Thyroid gland (tissue), 4 donors: ENCODE measurements around the gene AFAP1L2. TPM values are rescaled to one million over a fixed set of nuclear protein-coding genes. Genes with fewer than 3 reads are reported as not detected.
"Not testable (repeated sequence)": the region's sequence is repeated elsewhere in the genome, so short reads cannot be mapped to it uniquely, and the experiment has no call there.

Experiments used
- DNase-seq, 2 donors: peaks; one replicate each; pipeline ENCODE4 v3.0.0-alpha.2; 2019
- H3K27ac ChIP-seq, 3 donors: fragments of 200-600 bp; sonication (generic); 1 replicate in 2 of 3; 2 replicates in 1 of 3; pipeline ENCODE4 v1.5.1; 2016 to 2019; ENCODE audit warnings: mild to moderate bottlenecking in 1 of 3, moderate library complexity in 1 of 3
- H3K27me3 ChIP-seq: fragments of 200-600 bp; sonication (generic); one replicate; pipeline ENCODE4 v1.5.1; 2019
- H3K36me3 ChIP-seq, 2 donors: fragments of 200-600 bp; sonication (generic); one replicate each; pipeline ENCODE4 v1.5.1; 2016 to 2019
- H3K4me1 ChIP-seq, 2 donors: fragments of 200-600 bp; sonication (generic); one replicate each; pipeline ENCODE4 v1.5.1; 2017 to 2019
- H3K4me3 ChIP-seq, 3 donors: fragments of 200-600 bp; sonication (generic); replicated peaks in 1 of 3; 1 replicate in 2 of 3; 2 replicates in 1 of 3; pipeline ENCODE4 v1.5.1; 2016; ENCODE audit warnings: mild to moderate bottlenecking in 1 of 3
- H3K9me3 ChIP-seq: fragments of 200-600 bp; sonication (generic); one replicate; pipeline ENCODE4 v1.5.1; 2017
- CTCF ChIP-seq, 6 experiments: fragments of 200-600 bp in 3 of 6; fragments of 450-650 bp in 3 of 6; sonication (generic) in 3 of 6; IDR thresholded peaks; one replicate each; pipeline ENCODE4 v1.5.1; 2016 to 2019; ENCODE audit warnings: antibody characterized with exemption in 6 of 6, mild to moderate bottlenecking in 2 of 6, inconsistent platforms in 1 of 6, moderate library complexity in 1 of 6
- POLR2A ChIP-seq, 2 donors: fragments of 450-650 bp; IDR thresholded peaks; one replicate each; pipeline ENCODE4 v1.6.1; 2017; ENCODE audit warnings: antibody characterized with exemption in 2 of 2, mild to moderate bottlenecking in 2 of 2, moderate library complexity in 1 of 2
- WGBS, 2 donors: methylation state at CpG; one replicate each; pipeline ENCODE4 v1.1.5; 2017; 5-methylcytosine and 5-hydroxymethylcytosine counted together
- intact Hi-C: fragments of 100-400 bp; cut with DNase I; formaldehyde crosslinking; loops from one replicate; pipeline ENCODE4 v1.15.1; 2023
- total RNA-seq, 4 donors: library from RNA; depleted of rRNA; stranded (reverse); fragments of >200 nt; gene quantifications; one replicate each; pipeline ENCODE4 v1.2.3, GENCODE V29; 2016

The AFAP1L2 gene
- total RNA-seq, 4 donors from 2014 or later: 135 to 356 (median 299) TPM

- Histone ChIP-seq H3K27me3 (no peaks in the 10 kb centered on the region), H3K4me1 (peaks cover 33 to 48% of the 10 kb centered on the region in 2 donors), H3K4me3 (no peak overlapping the region), H3K36me3 (peaks cover 15 to 18% of the 10 kb centered on the region in 2 donors), H3K27ac (peak overlapping the region; percentile 55 to 65 (median 57)), H3K9me3 (no peaks in the 10 kb centered on the region)
- 44 to 76% methylated on average over 5 to 6 of the region's 6 CpGs for WGBS, 2 donors
- DNase-seq: peak; percentile 35 to 56
- TF ChIP-seq CTCF (IDR thresholded peaks at IDR 0.05): no peak
- intact Hi-C loops: no loop called here
These were observed 70.0 kb downstream of the AFAP1L2 start for GRCh38 chr10:114334301-114334700.

- Histone ChIP-seq H3K27ac (peak overlapping the region; percentile 55 to 68 (median 65)), H3K36me3 (peaks cover 13 to 18% of the 10 kb centered on the region in 2 donors), H3K4me1 (peaks cover 41 to 57% of the 10 kb centered on the region in 2 donors)
- H3K9me3 ChIP-seq, H3K4me3 ChIP-seq, H3K27me3 ChIP-seq, intact Hi-C loops: not testable (repeated sequence)
- WGBS, 2 donors: 32 to 44% methylated on average over 5 of the region's 5 CpGs
- peak; percentile 55 to 57 for DNase-seq
These were observed 70.9 kb downstream of the AFAP1L2 start for GRCh38 chr10:114333441-114333840.

- WGBS, 2 donors: 61 to 68% methylated on average over 12 to 14 of the region's 14 CpGs
- intact Hi-C loops: no loop called here
- H3K9me3 ChIP-seq: no peaks in the 10 kb centered on the region
- H3K27me3 ChIP-seq: no peaks in the 10 kb centered on the region
- peaks cover 41 to 61% of the 10 kb centered on the region in 2 donors for H3K4me1 ChIP-seq
- TF ChIP-seq CTCF (IDR thresholded peaks at IDR 0.05) (no peak), POLR2A (IDR thresholded peaks at IDR 0.05) (no peak)
- no peak for DNase-seq
- peaks cover 6 to 11% of the 10 kb centered on the region in 2 donors for H3K36me3 ChIP-seq
- peak overlapping the region; percentile 55 to 68 (median 65) for H3K27ac ChIP-seq
- no peak overlapping the region for H3K4me3 ChIP-seq
These were observed 71.8 kb downstream of the AFAP1L2 start for GRCh38 chr10:114332301-114333192.

GRCh38 chr10:114329634-114330365 lies 74.5 kb downstream of the AFAP1L2 start:
- 70 to 78% methylated on average over 8 to 10 of the region's 10 CpGs for WGBS, 2 donors
- Histone ChIP-seq H3K4me3 (no peak overlapping the region), H3K4me1 (peaks cover 42 to 58% of the 10 kb centered on the region in 2 donors), H3K27me3 (no peaks in the 10 kb centered on the region), H3K36me3 (peaks cover 3 to 13% of the 10 kb centered on the region in 2 donors), H3K27ac (peak overlapping the region in 2 of 3 donors; percentile 21 to 75), H3K9me3 (no peaks in the 10 kb centered on the region)
- TF ChIP-seq POLR2A (IDR thresholded peaks at IDR 0.05) (no peak), CTCF (IDR thresholded peaks at IDR 0.05) (no peak)
- intact Hi-C loops: no loop called here
- DNase-seq: no peak

GRCh38 chr10:114328874-114329273 lies 75.4 kb downstream of the AFAP1L2 start:
- no peak overlapping the region for H3K4me3 ChIP-seq
- peak overlapping the region; percentile 21 to 75 (median 61) for H3K27ac ChIP-seq
- TF ChIP-seq POLR2A (IDR thresholded peaks at IDR 0.05) (no peak), CTCF (IDR thresholded peaks at IDR 0.05) (no peak)
- H3K27me3 ChIP-seq: no peaks in the 10 kb centered on the region
- peaks cover 39 to 56% of the 10 kb centered on the region in 2 donors for H3K4me1 ChIP-seq
- DNase-seq: peak; percentile 59 to 67
- intact Hi-C loops: no loop called here
- peaks cover 3 to 13% of the 10 kb centered on the region in 2 donors for H3K36me3 ChIP-seq
- WGBS, 2 donors: 70 to 80% methylated on average over 1 to 3 of the region's 6 CpGs
- no peaks in the 10 kb centered on the region for H3K9me3 ChIP-seq
